H9 (cell line): ENCODE data around the gene SNRNP70. TPM values are rescaled to one million over a fixed set of nuclear protein-coding genes. Genes with fewer than 3 reads are reported as not detected.

Source experiments
- DNase-seq: peaks from one replicate; pipeline ENCODE4 v3.0.0-alpha.2; 2017
- H2AFZ ChIP-seq: one replicate; pipeline ENCODE4 v1.6.1; 2013; ENCODE audit warnings: mild to moderate bottlenecking, low read length, control low read depth, moderate library complexity
- H2AK5ac ChIP-seq: 2 replicates; pipeline ENCODE4 v1.6.1; 2013; ENCODE audit warnings: low read length, control low read depth, mixed read lengths; ENCODE audit not compliant: insufficient read length
- H2BK120ac ChIP-seq: one replicate; pipeline ENCODE4 v1.6.1; 2013; ENCODE audit warnings: low read depth, mild to moderate bottlenecking, low read length, control low read depth, inconsistent platforms; ENCODE audit not compliant: poor library complexity, severe bottlenecking
- H2BK12ac ChIP-seq: 2 replicates; pipeline ENCODE4 v1.6.1; 2013; ENCODE audit warnings: low read length, control low read depth, mixed read lengths, low read depth; ENCODE audit not compliant: insufficient read length
- H2BK15ac ChIP-seq: 2 replicates; pipeline ENCODE4 v1.6.1; 2013; ENCODE audit warnings: low read depth, low read length, control low read depth
- H2BK20ac ChIP-seq: one replicate; pipeline ENCODE4 v1.6.1; 2013; ENCODE audit warnings: low read depth, mild to moderate bottlenecking, low read length, control low read depth, inconsistent platforms; ENCODE audit not compliant: poor library complexity, severe bottlenecking
- H2BK5ac ChIP-seq: 2 replicates; pipeline ENCODE4 v1.6.1; 2013; ENCODE audit warnings: low read length, control low read depth, mixed read lengths; ENCODE audit not compliant: insufficient read length
- H3K14ac ChIP-seq: 2 replicates; pipeline ENCODE4 v1.6.1; 2013; ENCODE audit warnings: low read length, control low read depth; ENCODE audit not compliant: insufficient read depth
- H3K18ac ChIP-seq: 2 replicates; pipeline ENCODE4 v1.6.1; 2013; ENCODE audit warnings: low read depth, mild to moderate bottlenecking, mixed read lengths, low read length, control low read depth; ENCODE audit not compliant: insufficient read length
- H3K23ac ChIP-seq: 2 replicates; pipeline ENCODE4 v1.6.1; 2013; ENCODE audit warnings: low read length, control low read depth, mixed read lengths, low read depth; ENCODE audit not compliant: insufficient read length
- H3K23me2 ChIP-seq: 2 replicates; pipeline ENCODE4 v1.6.1; 2013; ENCODE audit warnings: low read depth, mild to moderate bottlenecking, mixed read lengths, low read length, control low read depth; ENCODE audit not compliant: insufficient read length, poor library complexity, severe bottlenecking
- H3K27ac ChIP-seq: 2 replicates; pipeline ENCODE4 v1.5.1; 2013; ENCODE audit warnings: low read length, control low read depth, mixed read lengths, low read depth; ENCODE audit not compliant: insufficient read length
- H3K27me3 ChIP-seq: 2 replicates; pipeline ENCODE4 v1.6.1; 2013; ENCODE audit warnings: low read length, control low read depth, inconsistent platforms; ENCODE audit not compliant: insufficient read depth
- H3K4ac ChIP-seq: 2 replicates; pipeline ENCODE4 v1.6.1; 2013; ENCODE audit warnings: low read depth, mild to moderate bottlenecking, control low read depth, inconsistent platforms, low read length, moderate library complexity
- H3K4me1 ChIP-seq: 2 replicates; pipeline ENCODE4 v1.6.1; 2013; ENCODE audit warnings: low read length, control low read depth, inconsistent platforms; ENCODE audit not compliant: insufficient read depth
- H3K4me2 ChIP-seq: 2 replicates; pipeline ENCODE4 v1.6.1; 2013; ENCODE audit warnings: low read length, control low read depth, mixed read lengths; ENCODE audit not compliant: insufficient read length, insufficient read depth
- H3K56ac ChIP-seq: 2 replicates; pipeline ENCODE4 v1.6.1; 2013; ENCODE audit warnings: low read depth, mild to moderate bottlenecking, mixed read lengths, low read length, control low read depth; ENCODE audit not compliant: insufficient read length
- H3K79me1 ChIP-seq: 2 replicates; pipeline ENCODE4 v1.6.1; 2013; ENCODE audit warnings: low read depth, mild to moderate bottlenecking, moderate library complexity, low read length, control low read depth, inconsistent platforms; ENCODE audit not compliant: insufficient read depth, poor library complexity, severe bottlenecking
- H3K79me2 ChIP-seq: 2 replicates; pipeline ENCODE4 v1.6.1; 2013; ENCODE audit warnings: low read length, control low read depth, inconsistent platforms; ENCODE audit not compliant: insufficient read depth
- H3K9ac ChIP-seq: 2 replicates; pipeline ENCODE4 v1.6.1; 2013; ENCODE audit warnings: low read length, control low read depth, mixed read lengths; ENCODE audit not compliant: insufficient read length; ENCODE audit errors: extremely low read depth
- H3K9me3 ChIP-seq: one replicate; pipeline ENCODE4 v1.6.1; 2013; ENCODE audit warnings: low read depth, low read length, inconsistent platforms; ENCODE audit not compliant: control insufficient read depth
- H3T11ph ChIP-seq: one replicate; pipeline ENCODE4 v1.6.1; 2013; ENCODE audit warnings: mild to moderate bottlenecking, low read length, control low read depth, inconsistent platforms
- H4K20me1 ChIP-seq: one replicate; pipeline ENCODE4 v1.6.1; 2013; ENCODE audit not compliant: control insufficient read depth, insufficient read length, insufficient read depth
- H4K5ac ChIP-seq: 2 replicates; pipeline ENCODE4 v1.6.1; 2013; ENCODE audit warnings: low read depth, mild to moderate bottlenecking, mixed read lengths, low read length, control low read depth; ENCODE audit not compliant: insufficient read length
- H4K8ac ChIP-seq: replicated peaks from 2 replicates; pipeline ENCODE4 v1.6.1; 2013; ENCODE audit warnings: low read length, control low read depth, mixed read lengths, low read depth; ENCODE audit not compliant: insufficient read length
- H4K91ac ChIP-seq: 2 replicates; pipeline ENCODE4 v1.6.1; 2013; ENCODE audit warnings: low read depth, mild to moderate bottlenecking, moderate library complexity, mixed read lengths, low read length, control low read depth; ENCODE audit not compliant: insufficient read length
- H3K27ac Mint-ChIP-seq, 3 experiments: 2 replicates in 2 of 3; 3 replicates in 1 of 3; pipeline ENCODE4 v1.8.0; 2020 to 2021; ENCODE audit warnings: mixed read lengths in 3 of 3, mild to moderate bottlenecking in 1 of 3, moderate library complexity in 1 of 3
- H3K27me3 Mint-ChIP-seq: 2 replicates; pipeline ENCODE4 v1.8.0; 2021; ENCODE audit warnings: low read depth, mild to moderate bottlenecking, moderate library complexity, mixed read lengths
- H3K36me3 Mint-ChIP-seq, 3 experiments: 2 replicates in 2 of 3; 3 replicates in 1 of 3; pipeline ENCODE4 v1.8.0; 2020 to 2021; ENCODE audit warnings: low read depth in 3 of 3, mixed read lengths in 3 of 3; ENCODE audit not compliant: insufficient read depth in 1 of 3
- H3K4me1 Mint-ChIP-seq, 2 experiments: 2 replicates each; pipeline ENCODE4 v1.8.0; 2020; ENCODE audit warnings: mixed read lengths in 2 of 2
- H3K4me3 Mint-ChIP-seq, 2 experiments: 2 replicates in 1 of 2; 3 replicates in 1 of 2; pipeline ENCODE4 v1.8.0; 2020 to 2021; ENCODE audit warnings: mild to moderate bottlenecking in 2 of 2, mixed read lengths in 2 of 2, moderate library complexity in 1 of 2
- H3K9me3 Mint-ChIP-seq, 2 experiments: 2 replicates in 1 of 2; 3 replicates in 1 of 2; pipeline ENCODE4 v1.8.0; 2020; ENCODE audit warnings: mild to moderate bottlenecking in 2 of 2, mixed read lengths in 2 of 2, moderate library complexity in 1 of 2
- CTCF ChIP-seq: fragments of 200-600 bp; sonication (generic); conservative IDR thresholded peaks from 3 replicates; pipeline ENCODE4 v1.8.0; 2021; ENCODE audit warnings: antibody characterized with exemption, mild to moderate bottlenecking
- WGBS: extraction: QIAGEN DNeasy Blood & Tissue Kit; methylation state at CpG from one replicate; pipeline ENCODE4 v1.1.7; 2013; ENCODE audit warnings: missing lambda C conversion rate, low lambda C conversion rate, mixed read lengths; ENCODE audit not compliant: insufficient read length; ENCODE audit errors: extremely low coverage; 5-methylcytosine and 5-hydroxymethylcytosine counted together
- total RNA-seq: library from RNA; stranded (reverse); gene quantifications from 2 replicates; pipeline ENCODE4 v1.2.1, GENCODE V29; 2021

The SNRNP70 gene
- total RNA-seq, 1 experiment from 2014 or later: 295 TPM

- Histone ChIP-seq H2BK12ac (no peak overlapping the region), H3K14ac (no peak overlapping the region), H3K79me1 (no peaks in the 10 kb centered on the region), H2AK5ac (no peak overlapping the region), H3K9me3 (no peaks in the 10 kb centered on the region), H3K9ac (no peak overlapping the region), H2BK120ac (no peak overlapping the region), H3K27me3 (no peaks in the 10 kb centered on the region), H4K91ac (no peak overlapping the region), H3K4me1 (no peaks in the 10 kb centered on the region), H2BK20ac (no peak overlapping the region), H3K23me2 (no peaks in the 10 kb centered on the region), H3K56ac (no peak overlapping the region), H3K23ac (no peak overlapping the region), H3K79me2 (no peaks in the 10 kb centered on the region), H3K18ac (no peak overlapping the region), H3K4ac (no peak overlapping the region), H3K27ac (no peak overlapping the region), H3T11ph (no peak overlapping the region), H2AFZ (no peak overlapping the region), H4K5ac (no peak overlapping the region), H4K20me1 (no peaks in the 10 kb centered on the region), H3K4me2 (no peak overlapping the region), H2BK5ac (no peak overlapping the region), H4K8ac (no peak overlapping the region), H2BK15ac (no peak overlapping the region)
- no CpG with 5 or more reads among the region's 4 CpGs for WGBS
- no peak for DNase-seq
- peaks cover 2 to 6% of the 10 kb centered on the region in 2 experiments for H3K4me1 Mint-ChIP-seq
- H3K9me3 Mint-ChIP-seq: peaks cover 3% of the 10 kb centered on the region in 2 experiments; a peak in 3 of 5 replicates
- no peaks in the 10 kb centered on the region; a peak in 1 of 7 replicates for H3K36me3 Mint-ChIP-seq
- H3K27ac Mint-ChIP-seq: no peak overlapping the region
- H3K4me3 Mint-ChIP-seq: no peak overlapping the region
- H3K27me3 Mint-ChIP-seq: peaks cover 42% of the 10 kb centered on the region
- TF ChIP-seq CTCF: no peak
Observed at GRCh38 chr19:49080392-49080791, 4.9 kb upstream of the SNRNP70 start.
